GM23338 (cell line): ENCODE measurements around the gene SULT2B1.

Source experiments
- CREB1 ChIP-seq: fragments of 250-450 bp; sonication (Bioruptor Pico); IDR thresholded peaks from 2 replicates; pipeline ENCODE4 v1.5.0; 2020; ENCODE audit warnings: low read depth, mild to moderate bottlenecking, moderate library complexity
- CTCF ChIP-seq, 2 experiments: fragments of 200-600 bp in 1 of 2; sonication (generic) in 1 of 2; conservative IDR thresholded peaks; 2 replicates each; pipeline versions ENCODE4 v1.5.1 to v1.6.1; 2016 to 2017; ENCODE audit warnings: antibody characterized with exemption in 2 of 2, low read depth in 2 of 2, mild to moderate bottlenecking in 2 of 2, moderate library complexity in 1 of 2
- EZH2 ChIP-seq: fragments of 200-600 bp; sonication (generic); IDR thresholded peaks from one replicate; pipeline ENCODE4 v1.8.0; 2017; ENCODE audit warnings: antibody characterized with exemption, mild to moderate bottlenecking, low read depth; ENCODE audit not compliant: unreplicated experiment
- EZH2phosphoT487 ChIP-seq: fragments of 200-600 bp; sonication (generic); IDR thresholded peaks from one replicate; pipeline ENCODE4 v1.8.1; 2018; ENCODE audit warnings: antibody characterized with exemption; ENCODE audit not compliant: unreplicated experiment
- JUNB ChIP-seq: IDR thresholded peaks from one replicate; pipeline ENCODE4 v1.6.1; 2016; ENCODE audit warnings: antibody characterized with exemption; ENCODE audit not compliant: unreplicated experiment
- NANOG ChIP-seq: IDR thresholded peaks from 2 replicates; pipeline ENCODE4 v1.6.1; 2016; ENCODE audit warnings: antibody characterized with exemption, borderline replicate concordance
- POLR2AphosphoS5 ChIP-seq: IDR thresholded peaks from 2 replicates; pipeline ENCODE4 v1.6.1; 2016; ENCODE audit warnings: antibody characterized with exemption, low read depth
- REST ChIP-seq: IDR thresholded peaks from one replicate; pipeline ENCODE4 v1.6.1; 2018; ENCODE audit warnings: antibody characterized with exemption; ENCODE audit not compliant: unreplicated experiment
- ZNF114 ChIP-seq: fragments of 250-450 bp; sonication (Bioruptor Pico); IDR thresholded peaks from 2 replicates; pipeline ENCODE4 v1.5.0; 2020; ENCODE audit warnings: mild to moderate bottlenecking, moderate library complexity
- ZNF331 ChIP-seq: fragments of 250-450 bp; sonication (Bioruptor Pico); IDR thresholded peaks from 2 replicates; pipeline ENCODE4 v1.5.0; 2020; ENCODE audit warnings: low read depth, mild to moderate bottlenecking, moderate library complexity

- TF ChIP-seq CTCF (conservative IDR thresholded peaks at IDR 0.05; ENCODE audit: low read depth in 2 of 2) (no peak), JUNB (no peak), EZH2 (no peak), EZH2phosphoT487 (no peak), NANOG (no peak), POLR2AphosphoS5 (no peak), ZNF331 (CRISPR knock-in tag) (no peak), CREB1 (CRISPR knock-in tag) (no peak), REST (no peak), ZNF114 (CRISPR knock-in tag) (no peak)
These were observed 30.2 kb downstream of the SULT2B1 start for GRCh38 chr19:48582168-48582567.
